BJ (cell line): ENCODE results near the gene CAMKMT. TPM values are rescaled to one million over a fixed set of nuclear protein-coding genes. Genes with fewer than 3 reads are reported as not detected.

ENCODE experiments used
- CTCF ChIA-PET: fragments of 350-600 bp; formaldehyde crosslinking; extraction: SDS; loops from one replicate; lab custom pipeline; 2021; ENCODE audit warnings: antibody characterized with exemption, inconsistent platforms; lab: Yijun Ruan, JAX
- POLR2A ChIA-PET: fragments of 300-600 bp; sonication (Branson Sonifier 250); formaldehyde crosslinking; extraction: SDS; loops from one replicate; lab custom pipeline; 2021; ENCODE audit warnings: antibody characterized with exemption; lab: Charles Lee
- DNase-seq: peaks from one replicate; pipeline ENCODE4 v3.0.0-alpha.2; 2011; ENCODE audit warnings: low read depth
- H3K27me3 ChIP-seq: 2 replicates; pipeline ENCODE4 v1.6.0; 2011; ENCODE audit warnings: low read length; ENCODE audit not compliant: control insufficient read depth, insufficient read depth
- H3K36me3 ChIP-seq: 2 replicates; pipeline ENCODE4 v1.5.1; 2011; ENCODE audit warnings: low read length; ENCODE audit not compliant: control insufficient read depth, insufficient read depth
- H3K4me3 ChIP-seq: 2 replicates; pipeline ENCODE4 v1.5.1; 2011; ENCODE audit warnings: low read depth, mild to moderate bottlenecking, control low read depth, low read length
- CTCF ChIP-seq: IDR thresholded peaks from 2 replicates; pipeline ENCODE4 v1.5.1; 2011; ENCODE audit warnings: low read depth, mild to moderate bottlenecking, control low read depth, inconsistent platforms, low read length, moderate library complexity; ENCODE audit not compliant: insufficient read depth
- polyA plus RNA-seq: library from polyadenylated mRNA; depleted of rRNA; stranded (reverse); fragments of >200 nt; gene quantifications from 2 replicates; pipeline ENCODE4 v1.2.3, GENCODE V29; 2011

CAMKMT gene
- polyA plus RNA-seq, 1 experiment: 2.0 TPM

- CTCF ChIA-PET: interaction anchor here (1.7 kb wide), 1 partner anchor 9 kb away, joined by 7 read pairs; no protein-coding TSS in a partner anchor
- Histone ChIP-seq H3K4me3 (no peak overlapping the region), H3K36me3 (no peaks in the 10 kb centered on the region), H3K27me3 (no peaks in the 10 kb centered on the region)
- POLR2A ChIA-PET: no interaction called here
- DNase-seq: no peak
- TF ChIP-seq CTCF: no peak
Observed at GRCh38 chr2:44705876-44706480, 344.2 kb downstream of the CAMKMT start.

GRCh38 chr2:44706681-44707553 lies 345.2 kb downstream of the CAMKMT start:
- H3K27me3 ChIP-seq: no peaks in the 10 kb centered on the region
- no peak for DNase-seq
- no peak for TF ChIP-seq CTCF
- POLR2A ChIA-PET: no interaction called here
- no peak overlapping the region for H3K4me3 ChIP-seq
- no peaks in the 10 kb centered on the region for H3K36me3 ChIP-seq
- CTCF ChIA-PET: interaction anchor here (0.8 to 1.7 kb wide), 2 partner anchors 8 to 227 kb away, joined by 3 to 7 read pairs; no protein-coding TSS in a partner anchor

- DNase-seq: no peak
- no peaks in the 10 kb centered on the region for H3K36me3 ChIP-seq
- ChIA-PET POLR2A (no interaction called here), CTCF (interaction anchor here (0.6 to 1.0 kb wide), 4 partner anchors 27 to 664 kb away, joined by 3 to 6 read pairs (median 3); no protein-coding TSS in a partner anchor)
- no peak overlapping the region for H3K4me3 ChIP-seq
- no peak for TF ChIP-seq CTCF
- no peaks in the 10 kb centered on the region for H3K27me3 ChIP-seq
Observed at GRCh38 chr2:44707945-44708660, 346.4 kb downstream of the CAMKMT start.

GRCh38 chr2:44708661-44709000 lies 346.9 kb downstream of the CAMKMT start:
- Histone ChIP-seq H3K27me3 (no peaks in the 10 kb centered on the region), H3K36me3 (no peaks in the 10 kb centered on the region), H3K4me3 (no peak overlapping the region)
- DNase-seq: no peak
- ChIA-PET POLR2A (no interaction called here), CTCF (interaction anchor here (0.6 to 1.3 kb wide), 4 partner anchors 9 to 229 kb away, joined by 3 to 6 read pairs (median 3); no protein-coding TSS in a partner anchor)
- TF ChIP-seq CTCF: no peak
